H9 (cell line): Measurements from ENCODE around the gene FAM131C. TPM values are rescaled to one million over a fixed set of nuclear protein-coding genes. Genes with fewer than 3 reads are reported as not detected.
"Not testable (repeated sequence)": the region's sequence is repeated elsewhere in the genome, so short reads cannot be mapped to it uniquely, and the experiment has no call there.

Experiments
- DNase-seq: peaks from one replicate; pipeline ENCODE4 v3.0.0-alpha.2; 2017
- H2AFZ ChIP-seq: one replicate; pipeline ENCODE4 v1.6.1; 2013; ENCODE audit warnings: mild to moderate bottlenecking, low read length, control low read depth, moderate library complexity
- H2AK5ac ChIP-seq: 2 replicates; pipeline ENCODE4 v1.6.1; 2013; ENCODE audit warnings: low read length, control low read depth, mixed read lengths; ENCODE audit not compliant: insufficient read length
- H2BK120ac ChIP-seq: one replicate; pipeline ENCODE4 v1.6.1; 2013; ENCODE audit warnings: low read depth, mild to moderate bottlenecking, low read length, control low read depth, inconsistent platforms; ENCODE audit not compliant: poor library complexity, severe bottlenecking
- H2BK12ac ChIP-seq: 2 replicates; pipeline ENCODE4 v1.6.1; 2013; ENCODE audit warnings: low read length, control low read depth, mixed read lengths, low read depth; ENCODE audit not compliant: insufficient read length
- H2BK15ac ChIP-seq: 2 replicates; pipeline ENCODE4 v1.6.1; 2013; ENCODE audit warnings: low read depth, low read length, control low read depth
- H2BK20ac ChIP-seq: one replicate; pipeline ENCODE4 v1.6.1; 2013; ENCODE audit warnings: low read depth, mild to moderate bottlenecking, low read length, control low read depth, inconsistent platforms; ENCODE audit not compliant: poor library complexity, severe bottlenecking
- H2BK5ac ChIP-seq: 2 replicates; pipeline ENCODE4 v1.6.1; 2013; ENCODE audit warnings: low read length, control low read depth, mixed read lengths; ENCODE audit not compliant: insufficient read length
- H3K14ac ChIP-seq: 2 replicates; pipeline ENCODE4 v1.6.1; 2013; ENCODE audit warnings: low read length, control low read depth; ENCODE audit not compliant: insufficient read depth
- H3K18ac ChIP-seq: 2 replicates; pipeline ENCODE4 v1.6.1; 2013; ENCODE audit warnings: low read depth, mild to moderate bottlenecking, mixed read lengths, low read length, control low read depth; ENCODE audit not compliant: insufficient read length
- H3K23ac ChIP-seq: 2 replicates; pipeline ENCODE4 v1.6.1; 2013; ENCODE audit warnings: low read length, control low read depth, mixed read lengths, low read depth; ENCODE audit not compliant: insufficient read length
- H3K23me2 ChIP-seq: 2 replicates; pipeline ENCODE4 v1.6.1; 2013; ENCODE audit warnings: low read depth, mild to moderate bottlenecking, mixed read lengths, low read length, control low read depth; ENCODE audit not compliant: insufficient read length, poor library complexity, severe bottlenecking
- H3K27ac ChIP-seq: 2 replicates; pipeline ENCODE4 v1.5.1; 2013; ENCODE audit warnings: low read length, control low read depth, mixed read lengths, low read depth; ENCODE audit not compliant: insufficient read length
- H3K27me3 ChIP-seq: 2 replicates; pipeline ENCODE4 v1.6.1; 2013; ENCODE audit warnings: low read length, control low read depth, inconsistent platforms; ENCODE audit not compliant: insufficient read depth
- H3K4ac ChIP-seq: 2 replicates; pipeline ENCODE4 v1.6.1; 2013; ENCODE audit warnings: low read depth, mild to moderate bottlenecking, control low read depth, inconsistent platforms, low read length, moderate library complexity
- H3K4me1 ChIP-seq: 2 replicates; pipeline ENCODE4 v1.6.1; 2013; ENCODE audit warnings: low read length, control low read depth, inconsistent platforms; ENCODE audit not compliant: insufficient read depth
- H3K4me2 ChIP-seq: 2 replicates; pipeline ENCODE4 v1.6.1; 2013; ENCODE audit warnings: low read length, control low read depth, mixed read lengths; ENCODE audit not compliant: insufficient read length, insufficient read depth
- H3K56ac ChIP-seq: 2 replicates; pipeline ENCODE4 v1.6.1; 2013; ENCODE audit warnings: low read depth, mild to moderate bottlenecking, mixed read lengths, low read length, control low read depth; ENCODE audit not compliant: insufficient read length
- H3K79me1 ChIP-seq: 2 replicates; pipeline ENCODE4 v1.6.1; 2013; ENCODE audit warnings: low read depth, mild to moderate bottlenecking, moderate library complexity, low read length, control low read depth, inconsistent platforms; ENCODE audit not compliant: insufficient read depth, poor library complexity, severe bottlenecking
- H3K79me2 ChIP-seq: 2 replicates; pipeline ENCODE4 v1.6.1; 2013; ENCODE audit warnings: low read length, control low read depth, inconsistent platforms; ENCODE audit not compliant: insufficient read depth
- H3K9ac ChIP-seq: 2 replicates; pipeline ENCODE4 v1.6.1; 2013; ENCODE audit warnings: low read length, control low read depth, mixed read lengths; ENCODE audit not compliant: insufficient read length; ENCODE audit errors: extremely low read depth
- H3K9me3 ChIP-seq: one replicate; pipeline ENCODE4 v1.6.1; 2013; ENCODE audit warnings: low read depth, low read length, inconsistent platforms; ENCODE audit not compliant: control insufficient read depth
- H3T11ph ChIP-seq: one replicate; pipeline ENCODE4 v1.6.1; 2013; ENCODE audit warnings: mild to moderate bottlenecking, low read length, control low read depth, inconsistent platforms
- H4K20me1 ChIP-seq: one replicate; pipeline ENCODE4 v1.6.1; 2013; ENCODE audit not compliant: control insufficient read depth, insufficient read length, insufficient read depth
- H4K5ac ChIP-seq: 2 replicates; pipeline ENCODE4 v1.6.1; 2013; ENCODE audit warnings: low read depth, mild to moderate bottlenecking, mixed read lengths, low read length, control low read depth; ENCODE audit not compliant: insufficient read length
- H4K8ac ChIP-seq: replicated peaks from 2 replicates; pipeline ENCODE4 v1.6.1; 2013; ENCODE audit warnings: low read length, control low read depth, mixed read lengths, low read depth; ENCODE audit not compliant: insufficient read length
- H4K91ac ChIP-seq: 2 replicates; pipeline ENCODE4 v1.6.1; 2013; ENCODE audit warnings: low read depth, mild to moderate bottlenecking, moderate library complexity, mixed read lengths, low read length, control low read depth; ENCODE audit not compliant: insufficient read length
- H3K27ac Mint-ChIP-seq, 3 experiments: 2 replicates in 2 of 3; 3 replicates in 1 of 3; pipeline ENCODE4 v1.8.0; 2020 to 2021; ENCODE audit warnings: mixed read lengths in 3 of 3, mild to moderate bottlenecking in 1 of 3, moderate library complexity in 1 of 3
- H3K27me3 Mint-ChIP-seq: 2 replicates; pipeline ENCODE4 v1.8.0; 2021; ENCODE audit warnings: low read depth, mild to moderate bottlenecking, moderate library complexity, mixed read lengths
- H3K36me3 Mint-ChIP-seq, 3 experiments: 2 replicates in 2 of 3; 3 replicates in 1 of 3; pipeline ENCODE4 v1.8.0; 2020 to 2021; ENCODE audit warnings: low read depth in 3 of 3, mixed read lengths in 3 of 3; ENCODE audit not compliant: insufficient read depth in 1 of 3
- H3K4me1 Mint-ChIP-seq, 2 experiments: 2 replicates each; pipeline ENCODE4 v1.8.0; 2020; ENCODE audit warnings: mixed read lengths in 2 of 2
- H3K4me3 Mint-ChIP-seq, 2 experiments: 2 replicates in 1 of 2; 3 replicates in 1 of 2; pipeline ENCODE4 v1.8.0; 2020 to 2021; ENCODE audit warnings: mild to moderate bottlenecking in 2 of 2, mixed read lengths in 2 of 2, moderate library complexity in 1 of 2
- H3K9me3 Mint-ChIP-seq, 2 experiments: 2 replicates in 1 of 2; 3 replicates in 1 of 2; pipeline ENCODE4 v1.8.0; 2020; ENCODE audit warnings: mild to moderate bottlenecking in 2 of 2, mixed read lengths in 2 of 2, moderate library complexity in 1 of 2
- whole genome bisulfite sequencing: extraction: QIAGEN DNeasy Blood & Tissue Kit; methylation state at CpG from one replicate; pipeline ENCODE4 v1.1.7; 2013; ENCODE audit warnings: missing lambda C conversion rate, low lambda C conversion rate, mixed read lengths; ENCODE audit not compliant: insufficient read length; ENCODE audit errors: extremely low coverage; 5-methylcytosine and 5-hydroxymethylcytosine counted together
- total RNA-seq: library from RNA; stranded (reverse); gene quantifications from 2 replicates; pipeline ENCODE4 v1.2.1, GENCODE V29; 2021
- TF ChIP-seq, protein P1 (sequence below): fragments of 200-600 bp; sonication (generic); conservative IDR thresholded peaks from 3 replicates; pipeline ENCODE4 v1.8.0; 2021; ENCODE audit warnings: antibody characterized with exemption, mild to moderate bottlenecking

FAM131C gene
- total RNA-seq, 1 experiment from 2014 or later: 0.61 TPM

DNA sequence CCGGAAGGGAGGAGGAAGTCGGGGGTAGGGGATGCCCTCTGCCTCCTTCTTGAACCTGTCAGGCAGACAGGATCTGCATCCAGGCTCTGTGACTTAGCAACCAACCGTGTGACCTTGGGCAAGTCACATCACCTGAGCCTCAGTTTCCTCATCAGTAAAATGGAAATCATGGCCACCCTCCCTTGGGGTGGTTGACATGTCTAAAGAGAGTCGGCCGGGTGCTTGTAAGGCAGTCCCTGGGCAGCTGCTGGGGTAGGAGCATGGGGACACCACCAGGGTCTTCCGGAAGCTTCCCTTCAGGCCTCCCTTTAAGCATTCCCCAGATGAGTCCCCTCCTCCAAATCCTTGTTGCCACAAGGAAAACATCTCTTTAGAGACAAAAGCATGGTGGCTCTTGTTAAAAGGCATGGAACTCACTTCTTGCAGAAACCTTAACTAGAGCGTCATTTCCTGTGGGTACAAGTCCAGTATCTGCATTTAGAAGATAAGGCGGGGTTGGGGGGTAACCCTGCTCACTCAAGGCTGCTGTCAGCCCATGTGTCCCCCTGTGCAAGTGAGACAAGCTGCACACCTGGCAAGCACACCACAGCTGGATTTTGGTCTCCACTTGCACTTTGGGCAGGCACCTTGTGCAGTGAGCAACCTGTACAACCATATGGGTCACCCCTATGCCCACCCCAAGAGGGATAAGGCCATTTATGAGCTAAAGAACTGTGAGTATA lies 19.5 kb downstream of the FAM131C start:
- peaks cover 3% of the 10 kb centered on the region; the same call in 1 of the 2 replicates for H3K27me3 Mint-ChIP-seq
- no peaks in the 10 kb centered on the region for H3K36me3 Mint-ChIP-seq
- DNase-seq: no peak
- Histone ChIP-seq H2AFZ (no peak overlapping the region), H3K4me2 (no peak overlapping the region), H3K79me2 (no peaks in the 10 kb centered on the region), H3K27ac (no peak overlapping the region), H3K14ac (no peak overlapping the region), H2BK15ac (no peak overlapping the region), H3K23ac (no peak overlapping the region), H3K4me1 (peaks cover 2% of the 10 kb centered on the region; the same call in 1 of the 2 replicates), H4K5ac (no peak overlapping the region), H3K18ac (no peak overlapping the region), H2BK120ac (no peak overlapping the region), H4K8ac (no peak overlapping the region), H3T11ph (no peak overlapping the region), H4K91ac (no peak overlapping the region), H2BK5ac (no peak overlapping the region), H2AK5ac (no peak overlapping the region), H2BK20ac (no peak overlapping the region), H3K9ac (no peak overlapping the region), H3K56ac (no peak overlapping the region), H3K4ac (no peak overlapping the region), H3K9me3 (no peaks in the 10 kb centered on the region), H3K27me3 (no peaks in the 10 kb centered on the region), H3K79me1 (no peaks in the 10 kb centered on the region), H3K23me2 (no peaks in the 10 kb centered on the region), H4K20me1 (no peaks in the 10 kb centered on the region), H2BK12ac (no peak overlapping the region)
- no CpG with 5 or more reads among the region's 8 CpGs for WGBS
- TF ChIP-seq, protein P1, sequence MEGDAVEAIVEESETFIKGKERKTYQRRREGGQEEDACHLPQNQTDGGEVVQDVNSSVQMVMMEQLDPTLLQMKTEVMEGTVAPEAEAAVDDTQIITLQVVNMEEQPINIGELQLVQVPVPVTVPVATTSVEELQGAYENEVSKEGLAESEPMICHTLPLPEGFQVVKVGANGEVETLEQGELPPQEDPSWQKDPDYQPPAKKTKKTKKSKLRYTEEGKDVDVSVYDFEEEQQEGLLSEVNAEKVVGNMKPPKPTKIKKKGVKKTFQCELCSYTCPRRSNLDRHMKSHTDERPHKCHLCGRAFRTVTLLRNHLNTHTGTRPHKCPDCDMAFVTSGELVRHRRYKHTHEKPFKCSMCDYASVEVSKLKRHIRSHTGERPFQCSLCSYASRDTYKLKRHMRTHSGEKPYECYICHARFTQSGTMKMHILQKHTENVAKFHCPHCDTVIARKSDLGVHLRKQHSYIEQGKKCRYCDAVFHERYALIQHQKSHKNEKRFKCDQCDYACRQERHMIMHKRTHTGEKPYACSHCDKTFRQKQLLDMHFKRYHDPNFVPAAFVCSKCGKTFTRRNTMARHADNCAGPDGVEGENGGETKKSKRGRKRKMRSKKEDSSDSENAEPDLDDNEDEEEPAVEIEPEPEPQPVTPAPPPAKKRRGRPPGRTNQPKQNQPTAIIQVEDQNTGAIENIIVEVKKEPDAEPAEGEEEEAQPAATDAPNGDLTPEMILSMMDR: no peak
- no peaks in the 10 kb centered on the region for H3K9me3 Mint-ChIP-seq
- H3K4me3 Mint-ChIP-seq: no peak overlapping the region
- no peak overlapping the region for H3K27ac Mint-ChIP-seq
- H3K4me1 Mint-ChIP-seq: peaks cover 21 to 25% of the 10 kb centered on the region in 2 experiments

DNA sequence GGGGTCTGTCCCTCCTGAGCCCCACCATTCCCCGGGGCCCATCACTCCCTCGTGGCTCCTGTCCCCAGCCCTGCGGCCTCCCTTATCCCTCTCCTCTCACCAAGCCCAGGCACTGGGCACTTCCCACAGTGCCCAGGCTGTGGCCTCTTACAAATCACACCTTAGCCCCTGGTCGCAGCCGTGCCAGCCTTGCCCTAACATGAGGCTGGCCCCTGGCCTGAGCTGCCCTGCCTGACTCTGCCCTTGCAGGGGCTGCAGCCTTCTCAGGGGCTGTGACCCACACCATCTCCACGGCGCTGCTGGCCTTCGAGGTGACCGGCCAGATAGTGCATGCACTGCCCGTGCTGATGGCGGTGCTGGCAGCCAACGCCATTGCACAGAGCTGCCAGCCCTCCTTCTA lies 21.5 kb downstream of the FAM131C start:
- not testable (repeated sequence) for H3K79me2 ChIP-seq, H3K23me2 ChIP-seq, H4K8ac ChIP-seq, H3K4me3 Mint-ChIP-seq, H2BK5ac ChIP-seq, H3K18ac ChIP-seq, H2BK12ac ChIP-seq, H3K79me1 ChIP-seq, H3T11ph ChIP-seq, H4K91ac ChIP-seq, H4K20me1 ChIP-seq, H3K23ac ChIP-seq, H3K4me1 ChIP-seq, H3K56ac ChIP-seq, H2BK120ac ChIP-seq, H3K4ac ChIP-seq, DNase-seq, H4K5ac ChIP-seq, H2AFZ ChIP-seq, H2AK5ac ChIP-seq, H3K27ac Mint-ChIP-seq, H3K4me2 ChIP-seq, H3K36me3 Mint-ChIP-seq, H2BK15ac ChIP-seq, H3K27ac ChIP-seq, H2BK20ac ChIP-seq, H3K9ac ChIP-seq, H3K14ac ChIP-seq, H3K9me3 ChIP-seq, H3K9me3 Mint-ChIP-seq, H3K27me3 ChIP-seq
- WGBS: no CpG with 5 or more reads among the region's 12 CpGs
- Mint-ChIP-seq H3K27me3 (peaks cover 11% of the 10 kb centered on the region), H3K4me1 (peaks cover 25 to 30% of the 10 kb centered on the region in 2 experiments)
